Type B pancreatic cell (in vitro differentiated cells): ENCODE data around the gene TSPO2. TPM values are rescaled to one million over a fixed set of nuclear protein-coding genes. Genes with fewer than 3 reads are reported as not detected.
A peak's percentile ranks its signal among the peaks of the same experiment; 100 is the strongest.

Experiments
- DNase-seq: peaks from one replicate; pipeline ENCODE4 v3.0.0; 2021; ENCODE audit warnings: mixed read lengths; ENCODE audit not compliant: unreplicated experiment; ENCODE audit errors: extremely low spot score
- H3K27ac Mint-ChIP-seq: 2 replicates; pipeline ENCODE4 v1.8.0; 2021; ENCODE audit warnings: mild to moderate bottlenecking, mixed read lengths
- H3K27me3 Mint-ChIP-seq: 2 replicates; pipeline ENCODE4 v1.8.0; 2021; ENCODE audit warnings: mixed read lengths
- H3K36me3 Mint-ChIP-seq: 2 replicates; pipeline ENCODE4 v1.8.0; 2021; ENCODE audit warnings: mixed read lengths
- H3K4me1 Mint-ChIP-seq: one replicate; pipeline ENCODE4 v1.8.0; 2021; ENCODE audit warnings: mixed read lengths; ENCODE audit not compliant: unreplicated experiment
- H3K4me3 Mint-ChIP-seq: 2 replicates; pipeline ENCODE4 v1.8.0; 2021; ENCODE audit warnings: mild to moderate bottlenecking, mixed read lengths
- H3K9me3 Mint-ChIP-seq: 2 replicates; pipeline ENCODE4 v1.8.0; 2021; ENCODE audit warnings: mixed read lengths
- total RNA-seq: library from RNA; stranded (reverse); gene quantifications from 2 replicates; pipeline ENCODE4 v1.2.1, GENCODE V29; 2021; ENCODE audit warnings: low replicate concordance
- TF ChIP-seq, protein P1 (sequence below): fragments of 200-600 bp; sonication (generic); conservative IDR thresholded peaks from 2 replicates; pipeline ENCODE4 v1.5.0; 2021; ENCODE audit warnings: antibody characterized with exemption, mild to moderate bottlenecking

TSPO2 gene
- total RNA-seq, 1 donor from 2014 or later, result not detected

DNA sequence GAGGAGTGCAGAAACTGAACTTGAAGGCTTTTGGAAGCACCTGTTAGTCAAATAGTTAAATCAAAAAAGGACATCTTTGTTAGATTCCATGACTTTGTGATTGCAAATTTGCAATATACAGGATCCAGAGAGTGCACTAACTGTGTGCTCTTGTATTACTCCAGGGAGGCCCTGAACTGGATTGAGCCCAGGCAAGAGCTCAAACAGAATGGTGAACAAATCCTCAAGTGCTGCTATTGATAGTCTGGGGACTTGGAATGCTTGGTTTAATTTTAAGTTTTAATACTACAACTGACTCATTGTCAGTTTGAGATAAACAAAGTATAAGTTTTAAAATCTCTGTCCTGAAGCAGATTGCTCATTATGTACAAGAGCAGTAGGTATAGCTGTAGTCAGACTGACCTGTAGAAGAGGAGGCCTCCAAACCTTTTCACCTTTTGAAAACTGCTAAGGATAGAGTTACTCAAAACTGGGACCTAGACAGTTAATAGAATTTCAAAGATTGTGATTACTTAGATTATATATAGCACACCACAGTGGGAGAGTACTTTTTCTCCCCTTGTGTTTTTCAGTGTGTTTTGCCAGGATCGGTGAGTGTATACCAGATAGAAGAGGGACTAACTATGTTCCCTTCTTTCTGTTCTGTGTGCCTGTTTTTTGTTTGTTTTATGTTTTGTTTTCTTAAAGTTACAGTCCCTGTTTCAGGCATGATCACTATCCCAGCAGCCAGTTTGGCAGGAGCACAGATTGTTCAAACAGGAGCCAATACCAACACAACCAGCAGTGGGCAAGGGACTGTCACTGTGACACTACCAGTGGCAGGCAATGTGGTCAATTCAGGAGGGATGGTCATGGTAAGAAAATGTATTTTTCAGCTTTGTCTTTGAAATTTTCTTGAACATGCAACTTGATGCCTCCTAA, 48.8 kb downstream of the TSPO2 start:
- no peak overlapping the region for H3K27ac Mint-ChIP-seq
- no peak for DNase-seq
- no peaks in the 10 kb centered on the region for H3K9me3 Mint-ChIP-seq
- H3K36me3 Mint-ChIP-seq, result peaks cover 34% of the 10 kb centered on the region
- H3K4me3 Mint-ChIP-seq, result no peak overlapping the region
- no peaks in the 10 kb centered on the region for H3K4me1 Mint-ChIP-seq
- H3K27me3 Mint-ChIP-seq, result no peaks in the 10 kb centered on the region
- TF ChIP-seq, protein P1, sequence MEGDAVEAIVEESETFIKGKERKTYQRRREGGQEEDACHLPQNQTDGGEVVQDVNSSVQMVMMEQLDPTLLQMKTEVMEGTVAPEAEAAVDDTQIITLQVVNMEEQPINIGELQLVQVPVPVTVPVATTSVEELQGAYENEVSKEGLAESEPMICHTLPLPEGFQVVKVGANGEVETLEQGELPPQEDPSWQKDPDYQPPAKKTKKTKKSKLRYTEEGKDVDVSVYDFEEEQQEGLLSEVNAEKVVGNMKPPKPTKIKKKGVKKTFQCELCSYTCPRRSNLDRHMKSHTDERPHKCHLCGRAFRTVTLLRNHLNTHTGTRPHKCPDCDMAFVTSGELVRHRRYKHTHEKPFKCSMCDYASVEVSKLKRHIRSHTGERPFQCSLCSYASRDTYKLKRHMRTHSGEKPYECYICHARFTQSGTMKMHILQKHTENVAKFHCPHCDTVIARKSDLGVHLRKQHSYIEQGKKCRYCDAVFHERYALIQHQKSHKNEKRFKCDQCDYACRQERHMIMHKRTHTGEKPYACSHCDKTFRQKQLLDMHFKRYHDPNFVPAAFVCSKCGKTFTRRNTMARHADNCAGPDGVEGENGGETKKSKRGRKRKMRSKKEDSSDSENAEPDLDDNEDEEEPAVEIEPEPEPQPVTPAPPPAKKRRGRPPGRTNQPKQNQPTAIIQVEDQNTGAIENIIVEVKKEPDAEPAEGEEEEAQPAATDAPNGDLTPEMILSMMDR, result no peak

DNA sequence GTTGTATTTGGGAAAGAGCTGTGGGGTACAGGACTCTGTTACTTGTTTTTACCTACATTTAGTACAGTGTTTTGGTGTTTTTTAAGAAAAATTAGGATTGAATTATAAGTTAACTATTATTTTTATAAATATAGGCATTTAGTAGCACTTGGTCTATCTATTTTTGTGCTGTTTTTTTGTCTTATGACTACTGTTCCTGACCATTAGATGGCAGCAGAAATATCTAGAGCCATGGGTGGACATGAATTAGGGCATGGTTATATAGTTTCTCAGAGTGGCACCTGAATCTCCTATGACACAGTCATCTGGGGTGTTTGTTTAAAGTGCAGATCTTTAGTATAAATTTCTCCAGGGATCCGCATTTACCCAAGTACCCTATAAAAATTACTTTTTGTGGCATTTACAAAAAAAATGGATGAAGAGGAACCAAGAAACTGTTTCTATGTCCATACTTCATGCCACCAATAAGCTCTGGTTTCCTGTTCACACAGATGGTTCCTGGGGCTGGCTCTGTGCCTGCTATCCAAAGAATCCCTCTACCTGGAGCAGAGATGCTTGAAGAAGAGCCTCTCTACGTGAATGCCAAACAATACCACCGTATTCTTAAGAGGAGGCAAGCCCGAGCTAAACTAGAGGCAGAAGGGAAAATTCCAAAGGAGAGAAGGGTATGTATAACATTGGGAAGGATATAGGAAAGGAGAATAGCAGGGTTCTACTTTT, 50.3 kb downstream of the TSPO2 start:
- no peaks in the 10 kb centered on the region for H3K9me3 Mint-ChIP-seq
- no peaks in the 10 kb centered on the region for H3K4me1 Mint-ChIP-seq
- H3K27ac Mint-ChIP-seq, result no peak overlapping the region
- TF ChIP-seq, protein P1, result peak; percentile 67
- H3K27me3 Mint-ChIP-seq, result no peaks in the 10 kb centered on the region
- DNase-seq, result no peak
- H3K36me3 Mint-ChIP-seq, result peaks cover 42% of the 10 kb centered on the region
- H3K4me3 Mint-ChIP-seq, result no peak overlapping the region

DNA sequence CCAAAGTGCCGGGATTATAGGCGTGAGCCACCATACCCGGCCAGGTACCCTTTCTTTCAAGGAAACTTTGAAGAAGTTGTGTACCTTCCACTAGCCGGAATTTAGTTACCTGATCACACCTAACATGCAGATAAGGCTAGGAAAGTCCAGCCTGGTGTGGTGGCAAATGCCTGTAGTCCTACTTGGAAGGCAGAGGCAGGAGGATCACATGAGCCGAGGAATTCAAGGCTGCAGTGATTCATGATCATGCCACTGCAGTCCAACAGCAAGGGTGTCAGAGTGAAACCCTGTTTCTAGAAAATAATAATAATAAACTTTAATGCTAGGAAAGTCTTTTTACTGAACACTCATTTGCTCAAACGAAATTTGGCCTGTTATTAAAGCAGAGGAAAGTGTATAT, 51.5 kb downstream of the TSPO2 start:
- no peak overlapping the region for H3K4me3 Mint-ChIP-seq
- H3K36me3 Mint-ChIP-seq, result peaks cover 47% of the 10 kb centered on the region
- H3K27ac Mint-ChIP-seq, result no peak overlapping the region
- H3K9me3 Mint-ChIP-seq, result no peaks in the 10 kb centered on the region
- TF ChIP-seq, protein P1, result no peak
- no peaks in the 10 kb centered on the region for H3K4me1 Mint-ChIP-seq
- no peak for DNase-seq
- no peaks in the 10 kb centered on the region for H3K27me3 Mint-ChIP-seq

Other genes starting within 250 kb of the TSPO2 start
- 3.1 and 5.1 TPM in 2 replicates for gene UNC5CL, start 3.2 kb upstream of the TSPO2 start, total RNA-seq
- gene APOBEC2, start 10.7 kb downstream of the TSPO2 start, total RNA-seq, result 0.64 and 1.5 TPM in 2 replicates
- gene OARD1, start 29.9 kb downstream of the TSPO2 start, total RNA-seq, result 30.7 and 33.7 TPM in 2 replicates
- gene NFYA, start 30.5 kb downstream of the TSPO2 start, total RNA-seq, result 31.4 and 40.4 TPM in 2 replicates
- not detected in 2 replicates for gene TREML1, start 111.9 kb downstream of the TSPO2 start, total RNA-seq
- gene TREM2, start 120.6 kb downstream of the TSPO2 start, total RNA-seq, result not detected in 2 replicates
- not detected in 2 replicates for gene TREML2, start 158.7 kb downstream of the TSPO2 start, total RNA-seq
- not detected in 2 replicates for gene TREML4, start 185.9 kb downstream of the TSPO2 start, total RNA-seq
- not detected in 2 replicates for gene TREM1, start 244.2 kb downstream of the TSPO2 start, total RNA-seq